Hepatocyte (in vitro differentiated cells): ENCODE results near the gene CORO2B.

Experiments used
- EZH2phosphoT487 ChIP-seq: fragments of 200-600 bp; sonication (generic); IDR thresholded peaks from one replicate; pipeline ENCODE4 v1.6.1; 2018; ENCODE audit warnings: antibody characterized with exemption, mild to moderate bottlenecking, low read depth, moderate library complexity; ENCODE audit not compliant: unreplicated experiment, severe bottlenecking
- TF ChIP-seq, protein P1 (sequence below): fragments of 200-600 bp; sonication (generic); IDR thresholded peaks from 2 replicates; pipeline ENCODE4 v1.5.1; 2016; ENCODE audit warnings: antibody characterized with exemption, mild to moderate bottlenecking; ENCODE audit not compliant: poor library complexity

DNA sequence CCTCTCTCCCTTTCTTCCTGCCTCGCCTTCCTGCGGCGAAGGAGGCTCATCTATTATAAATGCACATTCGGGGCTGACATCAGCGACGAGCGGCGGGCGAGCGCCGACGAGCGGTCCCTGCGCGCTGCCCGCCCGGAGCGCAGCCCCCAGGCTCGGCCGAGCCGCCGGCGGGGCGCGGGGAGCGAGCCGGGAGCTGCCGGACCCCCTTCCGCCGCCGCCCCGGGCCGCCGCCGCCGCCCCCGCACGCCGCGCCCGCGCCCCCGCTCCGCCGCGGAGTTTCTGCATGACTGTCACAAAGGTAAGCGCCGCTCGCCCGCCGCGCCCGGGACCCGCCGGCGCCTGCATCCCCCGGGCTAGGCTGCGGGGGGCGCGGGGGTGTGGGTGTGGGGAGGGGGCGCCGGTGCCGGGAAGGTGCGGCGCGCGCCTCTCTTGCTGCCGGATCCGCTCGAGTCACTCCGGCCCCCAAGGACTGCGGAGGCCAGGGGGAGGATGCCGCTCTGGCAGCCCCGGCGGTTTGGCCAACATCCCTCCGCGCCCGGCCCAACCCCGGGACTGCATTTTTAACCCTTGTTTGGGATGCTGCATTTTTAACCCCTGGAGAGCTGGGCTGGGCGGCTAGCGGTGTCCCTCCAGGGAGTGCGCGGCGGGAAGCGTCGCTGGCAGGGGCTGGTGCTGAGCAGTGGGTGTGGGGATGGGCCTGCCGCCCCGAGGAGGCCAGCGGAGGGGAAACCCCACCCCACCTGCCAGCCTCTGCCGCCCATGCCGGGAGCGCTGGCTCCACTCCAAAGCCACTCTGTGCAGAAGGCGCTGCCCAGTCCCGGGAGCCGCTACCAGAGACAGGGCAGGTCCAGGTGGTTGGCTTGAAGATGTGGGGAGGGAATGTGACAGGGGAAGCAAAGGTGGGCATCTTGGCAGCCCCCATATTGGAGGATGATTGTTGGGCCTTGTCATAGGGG, at the start of gene CORO2B:
- TF ChIP-seq, protein P1, sequence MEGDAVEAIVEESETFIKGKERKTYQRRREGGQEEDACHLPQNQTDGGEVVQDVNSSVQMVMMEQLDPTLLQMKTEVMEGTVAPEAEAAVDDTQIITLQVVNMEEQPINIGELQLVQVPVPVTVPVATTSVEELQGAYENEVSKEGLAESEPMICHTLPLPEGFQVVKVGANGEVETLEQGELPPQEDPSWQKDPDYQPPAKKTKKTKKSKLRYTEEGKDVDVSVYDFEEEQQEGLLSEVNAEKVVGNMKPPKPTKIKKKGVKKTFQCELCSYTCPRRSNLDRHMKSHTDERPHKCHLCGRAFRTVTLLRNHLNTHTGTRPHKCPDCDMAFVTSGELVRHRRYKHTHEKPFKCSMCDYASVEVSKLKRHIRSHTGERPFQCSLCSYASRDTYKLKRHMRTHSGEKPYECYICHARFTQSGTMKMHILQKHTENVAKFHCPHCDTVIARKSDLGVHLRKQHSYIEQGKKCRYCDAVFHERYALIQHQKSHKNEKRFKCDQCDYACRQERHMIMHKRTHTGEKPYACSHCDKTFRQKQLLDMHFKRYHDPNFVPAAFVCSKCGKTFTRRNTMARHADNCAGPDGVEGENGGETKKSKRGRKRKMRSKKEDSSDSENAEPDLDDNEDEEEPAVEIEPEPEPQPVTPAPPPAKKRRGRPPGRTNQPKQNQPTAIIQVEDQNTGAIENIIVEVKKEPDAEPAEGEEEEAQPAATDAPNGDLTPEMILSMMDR: no peak
- no peak for TF ChIP-seq EZH2phosphoT487
